ENCODE measurements around the gene ZMIZ1. TPM values are rescaled to one million over a fixed set of nuclear protein-coding genes. Genes with fewer than 3 reads are reported as not detected.

Gene ZMIZ1
- total RNA-seq, 5 donors from 2014 or later (not counting 1 experiment from before 2014, with no cell fraction given) = 16.8 to 27.1 (median 21.2) TPM

DNA sequence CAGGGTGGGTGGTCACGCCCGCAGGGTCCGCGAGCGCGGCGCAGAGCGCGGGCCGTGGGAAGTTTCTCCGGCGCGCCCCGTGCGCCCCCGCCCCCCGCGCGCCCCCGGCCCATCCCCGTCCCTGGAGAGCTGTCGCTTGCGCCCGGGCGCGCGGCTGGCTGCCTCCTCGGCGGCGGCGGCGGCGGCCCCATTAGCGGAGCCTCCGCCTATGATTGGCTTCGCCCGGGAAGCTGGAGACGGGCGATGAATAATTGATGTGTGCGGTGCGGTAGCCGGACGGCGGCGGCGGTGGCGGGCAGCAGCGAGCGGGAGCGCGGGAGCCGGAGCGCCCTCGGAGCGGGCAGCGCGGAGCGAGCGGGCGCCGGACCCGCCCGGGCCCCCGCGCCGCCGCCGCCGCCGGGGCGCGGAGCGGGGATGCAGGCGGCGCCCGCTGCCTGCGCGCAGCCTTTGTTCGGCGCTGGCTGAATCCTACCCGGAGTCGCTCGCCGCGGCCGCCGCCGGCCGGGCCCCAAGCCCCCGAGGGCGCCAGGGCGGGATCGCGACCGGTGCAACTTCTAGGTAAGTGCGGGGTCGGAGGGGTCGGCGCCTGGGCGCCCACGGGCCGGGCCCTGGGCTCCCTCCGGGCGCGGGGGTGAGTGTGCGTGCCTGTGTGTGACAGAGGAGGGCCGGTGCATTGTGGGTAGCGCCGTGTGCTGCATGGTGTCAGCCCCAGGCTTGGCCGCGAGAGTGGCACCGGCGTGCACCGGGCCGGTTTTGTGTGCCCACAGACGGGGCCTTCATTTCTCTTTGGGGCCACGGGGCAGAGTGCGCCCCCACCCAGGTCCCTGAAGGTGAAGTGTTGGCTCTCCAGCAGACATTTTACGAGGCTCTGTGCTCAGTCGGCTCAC, 174.7 kb downstream of the ZMIZ1 start:
- 4% methylated on average over 120 of the region's 120 CpGs for WGBS (ENCODE audit: insufficient coverage)
- peak overlapping the region; percentile 78 to 85 for H3K27ac Mint-ChIP-seq
- no peaks in the 10 kb centered on the region for H3K36me3 ChIP-seq (ENCODE audit: control insufficient read depth in 2 of 2, extremely low read depth in 1 of 2, insufficient read depth in 1 of 2, low read length in 1 of 2)
- H3K4me3 Mint-ChIP-seq = peak overlapping the region; percentile 71 to 83 (median 73)
- H3K9me3 Mint-ChIP-seq = no peaks in the 10 kb centered on the region
- H3K27ac ChIP-seq (ENCODE audit: low read length) = peak overlapping the region; percentile 67
- no peaks in the 10 kb centered on the region for H3K9me3 ChIP-seq
- H3K36me3 Mint-ChIP-seq = no peaks in the 10 kb centered on the region
- POLR2A ChIA-PET = interaction anchor here (0.6 kb wide), 2 partner anchors 79 to 201 kb away, joined by 3 to 5 read pairs; no protein-coding TSS in a partner anchor
- ATAC-seq (replicated peaks in 1 of 4) (peak; percentile 81 to 85 (median 84)), DNase-seq (peak in 33 of 35 experiments; percentile 8 to 75 (median 44))
- H3K27me3 ChIP-seq (replicated peaks in 1 of 2; ENCODE audit: control insufficient read depth in 2 of 2, extremely low read depth in 1 of 2, insufficient read depth in 2 of 2, low read length in 1 of 2) = no peaks in the 10 kb centered on the region
- H3K27me3 Mint-ChIP-seq = no peaks in the 10 kb centered on the region
- H3K4me3 ChIP-seq (ENCODE audit: control insufficient read depth in 1 of 2, extremely low read depth in 1 of 2, low read length in 1 of 2) = peak overlapping the region; percentile 53 to 61
- H3K4me1 Mint-ChIP-seq = peaks cover 49 to 59% (median 57%) of the 10 kb centered on the region in 3 donors
- CTCF ChIA-PET = interaction anchor here in 1 of 2 donors (1.7 kb wide), 1 partner anchor 1197 kb away, joined by 4 read pairs; no protein-coding TSS in a partner anchor
- peaks cover 43 to 62% of the 10 kb centered on the region in 2 experiments for H3K4me1 ChIP-seq (ENCODE audit: control insufficient read depth in 1 of 2, extremely low read depth in 1 of 2, insufficient read depth in 2 of 2, low read length in 2 of 2)

DNA sequence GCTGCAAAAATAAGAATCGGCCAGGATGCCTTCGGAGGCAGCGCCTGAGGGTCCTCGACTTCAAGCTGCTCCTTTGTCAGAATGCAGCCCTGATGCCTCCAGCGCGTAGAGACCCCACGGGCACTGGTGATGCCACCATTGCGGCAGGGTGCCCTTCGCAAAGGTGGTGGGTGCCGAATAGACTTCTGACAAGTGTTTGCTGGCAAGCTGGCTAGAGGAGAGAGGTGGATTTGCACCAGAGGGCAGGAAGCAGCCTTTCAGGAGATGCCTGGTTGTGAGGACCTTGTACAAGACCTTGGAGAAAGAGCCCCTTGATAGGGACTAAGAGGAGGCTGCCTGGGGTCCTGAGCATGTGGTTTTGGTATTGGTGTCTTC, 175.3 kb downstream of the ZMIZ1 start:
- DNase-seq (peak in 2 of 35 experiments; percentile 9 to 31), ATAC-seq (replicated peaks in 1 of 4) (peak in 3 of 4 experiments; percentile 2 to 15 (median 9))
- Mint-ChIP-seq H3K9me3 (no peaks in the 10 kb centered on the region), H3K27ac (peak overlapping the region; percentile 78 to 85), H3K36me3 (no peaks in the 10 kb centered on the region), H3K4me3 (peak overlapping the region; percentile 71 to 83 (median 73)), H3K27me3 (no peaks in the 10 kb centered on the region), H3K4me1 (peaks cover 52 to 64% (median 58%) of the 10 kb centered on the region in 3 donors)
- H3K9me3 ChIP-seq = no peaks in the 10 kb centered on the region
- CTCF ChIA-PET = no interaction called here
- POLR2A ChIA-PET = no interaction called here
- no peaks in the 10 kb centered on the region for H3K27me3 ChIP-seq (replicated peaks in 1 of 2; ENCODE audit: control insufficient read depth in 2 of 2, extremely low read depth in 1 of 2, insufficient read depth in 2 of 2, low read length in 1 of 2)
- H3K4me3 ChIP-seq (ENCODE audit: control insufficient read depth in 1 of 2, extremely low read depth in 1 of 2, low read length in 1 of 2) = peak overlapping the region; percentile 43 to 53
- H3K36me3 ChIP-seq (ENCODE audit: control insufficient read depth in 2 of 2, extremely low read depth in 1 of 2, insufficient read depth in 1 of 2, low read length in 1 of 2) = no peaks in the 10 kb centered on the region
- peak overlapping the region; percentile 67 for H3K27ac ChIP-seq (ENCODE audit: low read length)
- H3K4me1 ChIP-seq (ENCODE audit: control insufficient read depth in 1 of 2, extremely low read depth in 1 of 2, insufficient read depth in 2 of 2, low read length in 2 of 2) = peaks cover 43 to 68% of the 10 kb centered on the region in 2 experiments
- 37% methylated on average over 9 of the region's 10 CpGs for WGBS (ENCODE audit: insufficient coverage)

DNA sequence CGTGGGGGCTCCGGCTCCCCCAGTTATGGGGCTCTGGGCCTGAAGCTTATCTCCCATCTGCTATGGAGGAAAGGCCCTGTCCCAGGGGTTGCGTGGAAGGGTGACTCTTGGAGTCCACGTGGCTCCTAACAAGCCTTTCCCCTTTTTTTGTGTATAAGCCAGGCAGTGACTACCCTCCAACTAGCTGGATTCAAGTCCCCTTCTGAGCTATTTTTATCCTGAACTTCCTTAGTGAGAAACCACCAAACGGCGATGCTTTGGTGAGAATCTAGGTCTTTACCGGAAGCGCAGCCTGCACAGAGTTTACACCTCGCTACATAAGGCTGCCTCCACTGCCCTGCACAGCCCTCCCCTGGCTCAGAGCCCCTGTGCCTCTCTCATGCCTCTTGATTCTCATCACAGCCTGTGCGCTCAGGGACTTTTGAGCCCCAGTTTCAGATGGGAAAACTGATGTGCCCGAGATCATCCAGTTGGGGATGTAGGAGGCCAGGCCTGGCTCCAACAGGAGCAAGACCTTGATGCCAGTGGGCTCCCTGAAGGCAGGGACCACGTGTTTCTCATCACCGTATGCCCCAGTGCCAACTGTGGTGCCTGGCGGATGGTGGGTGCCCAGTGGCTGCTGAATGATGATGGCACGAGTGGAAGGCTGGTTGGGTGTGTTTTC, 176.2 kb downstream of the ZMIZ1 start:
- Mint-ChIP-seq H3K4me1 (peaks cover 60 to 73% (median 67%) of the 10 kb centered on the region in 3 donors), H3K27me3 (no peaks in the 10 kb centered on the region), H3K4me3 (peak overlapping the region; percentile 71 to 83 (median 73)), H3K27ac (peak overlapping the region; percentile 78 to 85), H3K9me3 (no peaks in the 10 kb centered on the region), H3K36me3 (no peaks in the 10 kb centered on the region)
- DNase-seq = peak in 13 of 35 experiments; percentile 8 to 65 (median 22)
- Histone ChIP-seq H3K4me3 (ENCODE audit: control insufficient read depth in 1 of 2, extremely low read depth in 1 of 2, low read length in 1 of 2) (peak overlapping the region; percentile 43 to 53), H3K36me3 (ENCODE audit: control insufficient read depth in 2 of 2, extremely low read depth in 1 of 2, insufficient read depth in 1 of 2, low read length in 1 of 2) (no peaks in the 10 kb centered on the region), H3K27me3 (replicated peaks in 1 of 2; ENCODE audit: control insufficient read depth in 2 of 2, extremely low read depth in 1 of 2, insufficient read depth in 2 of 2, low read length in 1 of 2) (no peaks in the 10 kb centered on the region), H3K27ac (ENCODE audit: low read length) (peak overlapping the region; percentile 67), H3K4me1 (ENCODE audit: control insufficient read depth in 1 of 2, extremely low read depth in 1 of 2, insufficient read depth in 2 of 2, low read length in 2 of 2) (peaks cover 43 to 77% of the 10 kb centered on the region in 2 experiments), H3K9me3 (no peaks in the 10 kb centered on the region)
- ChIA-PET POLR2A (interaction anchor here (0.6 kb wide), 2 partner anchors 32 to 961 kb away, joined by 3 read pairs; no protein-coding TSS in a partner anchor), CTCF (no interaction called here)
- peak in 2 of 4 experiments; percentile 18 to 28 for ATAC-seq (replicated peaks in 1 of 4)
- WGBS (ENCODE audit: insufficient coverage) = 30% methylated on average over 12 of the region's 15 CpGs

DNA sequence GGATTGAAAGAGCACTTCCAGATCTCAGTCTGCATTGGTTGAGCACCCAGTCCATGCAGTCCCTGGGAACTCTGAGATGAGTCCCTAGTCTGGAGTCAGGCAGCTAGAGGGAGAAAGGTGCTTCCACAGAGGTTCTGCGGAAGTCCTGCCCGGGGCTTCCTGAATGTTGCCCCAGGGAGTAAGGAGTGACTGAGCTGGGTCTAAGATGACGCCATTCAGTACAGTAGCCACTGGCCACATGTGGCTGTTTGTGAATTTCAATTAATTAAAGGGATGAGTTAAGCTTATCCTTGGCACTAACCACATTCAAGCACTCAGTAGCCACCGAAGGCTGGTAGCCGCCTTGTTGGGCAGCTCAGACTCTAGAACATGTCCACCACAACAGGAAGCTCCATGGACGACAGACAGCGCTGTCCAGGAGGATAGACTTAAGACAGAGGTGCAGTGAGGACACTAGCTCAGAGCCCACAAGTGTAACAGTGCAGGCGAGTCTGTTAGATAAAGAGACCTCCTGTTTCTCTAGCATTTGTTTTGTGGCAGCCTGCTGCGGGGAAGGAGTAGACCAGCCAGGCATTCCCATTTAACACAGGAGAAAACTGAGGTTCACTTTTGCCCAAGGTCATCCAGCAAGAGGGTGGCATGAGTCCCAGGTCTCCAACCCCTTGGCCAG, 176.9 kb downstream of the ZMIZ1 start:
- Histone ChIP-seq H3K36me3 (ENCODE audit: control insufficient read depth in 2 of 2, extremely low read depth in 1 of 2, insufficient read depth in 1 of 2, low read length in 1 of 2) (no peaks in the 10 kb centered on the region), H3K4me3 (ENCODE audit: control insufficient read depth in 1 of 2, extremely low read depth in 1 of 2, low read length in 1 of 2) (no peak overlapping the region), H3K9me3 (no peaks in the 10 kb centered on the region), H3K4me1 (ENCODE audit: control insufficient read depth in 1 of 2, extremely low read depth in 1 of 2, insufficient read depth in 2 of 2, low read length in 2 of 2) (peaks cover 43 to 84% of the 10 kb centered on the region in 2 experiments), H3K27ac (ENCODE audit: low read length) (peak overlapping the region; percentile 67), H3K27me3 (replicated peaks in 1 of 2; ENCODE audit: control insufficient read depth in 2 of 2, extremely low read depth in 1 of 2, insufficient read depth in 2 of 2, low read length in 1 of 2) (no peaks in the 10 kb centered on the region)
- no peaks in the 10 kb centered on the region for H3K27me3 Mint-ChIP-seq
- H3K36me3 Mint-ChIP-seq = no peaks in the 10 kb centered on the region
- 89% methylated on average over 6 of the region's 9 CpGs for WGBS (ENCODE audit: insufficient coverage)
- DNase-seq (no peak), ATAC-seq (replicated peaks in 1 of 4) (no peak)
- peaks cover 66 to 75% (median 67%) of the 10 kb centered on the region in 3 donors for H3K4me1 Mint-ChIP-seq
- CTCF ChIA-PET = no interaction called here
- H3K27ac Mint-ChIP-seq = peak overlapping the region in 1 of 2 donors; percentile 78
- no peaks in the 10 kb centered on the region for H3K9me3 Mint-ChIP-seq
- peak overlapping the region in 1 of 3 donors; percentile 83 for H3K4me3 Mint-ChIP-seq
- POLR2A ChIA-PET = no interaction called here

DNA sequence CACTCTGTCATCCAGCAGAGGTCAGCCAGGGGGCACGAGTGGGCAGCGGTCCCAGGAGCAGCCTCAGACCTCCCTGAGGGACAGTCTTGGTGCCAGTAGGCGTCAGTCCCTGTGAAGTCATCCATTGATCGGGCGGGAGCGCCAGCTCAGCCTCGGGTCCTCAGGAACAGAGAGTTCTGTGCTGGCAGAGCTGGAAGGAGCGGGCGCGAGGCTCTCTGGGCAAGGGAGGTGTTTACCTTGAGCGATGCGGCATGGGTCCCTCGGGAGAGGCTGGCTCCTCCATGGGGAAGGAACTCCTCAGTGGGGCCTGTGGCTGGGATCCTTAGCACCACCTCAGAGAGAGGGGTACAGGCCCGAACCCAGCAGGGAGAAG, 177.4 kb downstream of the ZMIZ1 start:
- Mint-ChIP-seq H3K9me3 (no peaks in the 10 kb centered on the region), H3K4me1 (peaks cover 61 to 75% (median 65%) of the 10 kb centered on the region in 3 donors), H3K36me3 (no peaks in the 10 kb centered on the region), H3K27ac (no peak overlapping the region), H3K4me3 (no peak overlapping the region), H3K27me3 (no peaks in the 10 kb centered on the region)
- H3K36me3 ChIP-seq (ENCODE audit: control insufficient read depth in 2 of 2, extremely low read depth in 1 of 2, insufficient read depth in 1 of 2, low read length in 1 of 2) = no peaks in the 10 kb centered on the region
- H3K27ac ChIP-seq (ENCODE audit: low read length) = no peak overlapping the region
- DNase-seq (no peak), ATAC-seq (replicated peaks in 1 of 4) (no peak)
- ChIA-PET CTCF (no interaction called here), POLR2A (no interaction called here)
- WGBS (ENCODE audit: insufficient coverage) = 95% methylated on average over 11 of the region's 14 CpGs
- peaks cover 43 to 89% of the 10 kb centered on the region in 2 experiments for H3K4me1 ChIP-seq (ENCODE audit: control insufficient read depth in 1 of 2, extremely low read depth in 1 of 2, insufficient read depth in 2 of 2, low read length in 2 of 2)
- H3K9me3 ChIP-seq = no peaks in the 10 kb centered on the region
- no peaks in the 10 kb centered on the region for H3K27me3 ChIP-seq (replicated peaks in 1 of 2; ENCODE audit: control insufficient read depth in 2 of 2, extremely low read depth in 1 of 2, insufficient read depth in 2 of 2, low read length in 1 of 2)
- H3K4me3 ChIP-seq (ENCODE audit: control insufficient read depth in 1 of 2, extremely low read depth in 1 of 2, low read length in 1 of 2) = no peak overlapping the region

All from T-cell (primary cell).